Esophagus squamous epithelium (tissue), 4 donors: ENCODE data around the gene CFAP97D2.
"Not testable (repeated sequence)": the region's sequence is repeated elsewhere in the genome, so short reads cannot be mapped to it uniquely, and the experiment has no call there.

Experiments used
- POLR2A ChIP-seq, 4 donors: fragments of 450-650 bp; IDR thresholded peaks; one replicate each; pipeline ENCODE4 v1.6.1; 2017; ENCODE audit warnings: antibody characterized with exemption in 4 of 4, mild to moderate bottlenecking in 4 of 4, moderate library complexity in 3 of 4
- TF ChIP-seq, protein P1 (sequence below), 6 experiments: fragments of 450-650 bp in 4 of 6; fragments of 200-600 bp in 2 of 6; sonication (generic) in 2 of 6; IDR thresholded peaks; one replicate each; pipeline ENCODE4 v1.5.1; 2016 to 2019; ENCODE audit warnings: antibody characterized with exemption in 6 of 6, mild to moderate bottlenecking in 4 of 6, moderate library complexity in 4 of 6

- TF ChIP-seq, protein P1, sequence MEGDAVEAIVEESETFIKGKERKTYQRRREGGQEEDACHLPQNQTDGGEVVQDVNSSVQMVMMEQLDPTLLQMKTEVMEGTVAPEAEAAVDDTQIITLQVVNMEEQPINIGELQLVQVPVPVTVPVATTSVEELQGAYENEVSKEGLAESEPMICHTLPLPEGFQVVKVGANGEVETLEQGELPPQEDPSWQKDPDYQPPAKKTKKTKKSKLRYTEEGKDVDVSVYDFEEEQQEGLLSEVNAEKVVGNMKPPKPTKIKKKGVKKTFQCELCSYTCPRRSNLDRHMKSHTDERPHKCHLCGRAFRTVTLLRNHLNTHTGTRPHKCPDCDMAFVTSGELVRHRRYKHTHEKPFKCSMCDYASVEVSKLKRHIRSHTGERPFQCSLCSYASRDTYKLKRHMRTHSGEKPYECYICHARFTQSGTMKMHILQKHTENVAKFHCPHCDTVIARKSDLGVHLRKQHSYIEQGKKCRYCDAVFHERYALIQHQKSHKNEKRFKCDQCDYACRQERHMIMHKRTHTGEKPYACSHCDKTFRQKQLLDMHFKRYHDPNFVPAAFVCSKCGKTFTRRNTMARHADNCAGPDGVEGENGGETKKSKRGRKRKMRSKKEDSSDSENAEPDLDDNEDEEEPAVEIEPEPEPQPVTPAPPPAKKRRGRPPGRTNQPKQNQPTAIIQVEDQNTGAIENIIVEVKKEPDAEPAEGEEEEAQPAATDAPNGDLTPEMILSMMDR (IDR thresholded peaks at IDR 0.05), result not testable (repeated sequence)
- TF ChIP-seq POLR2A (IDR thresholded peaks at IDR 0.05), result not testable (repeated sequence)
Observed at GRCh38 chr13:114133552-114133951, 45.5 kb upstream of the CFAP97D2 start.
